Measurements from ENCODE around the gene GALNT12. TPM values are rescaled to one million over a fixed set of nuclear protein-coding genes. Genes with fewer than 3 reads are reported as not detected.

Gene GALNT12
- total RNA-seq, 1 experiment from 2014 or later: 31.2 TPM

- Histone ChIP-seq H2AFZ (ENCODE audit: low read depth, low read length, poor library complexity, severe bottlenecking) (no peak overlapping the region), H3K9me3 (ENCODE audit: control insufficient read depth in 1 of 2, insufficient read depth in 1 of 2, low read depth in 1 of 2, low read length in 2 of 2) (no peaks in the 10 kb centered on the region), H3K9me2 (ENCODE audit: insufficient read depth) (no peaks in the 10 kb centered on the region), H3K4me3 (replicated peaks in 1 of 2; ENCODE audit: low read depth in 1 of 2, low read length in 2 of 2) (no peak overlapping the region), H3K36me3 (ENCODE audit: control insufficient read depth in 1 of 2, insufficient read depth in 2 of 2, low read length in 2 of 2) (peaks cover 3% of the 10 kb centered on the region in 2 experiments; a peak in 3 of 4 replicates), H3K4me1 (ENCODE audit: control insufficient read depth in 1 of 2, insufficient read depth in 2 of 2, low read length in 2 of 2) (no peaks in the 10 kb centered on the region), H3K4me2 (ENCODE audit: low read length) (no peak overlapping the region), H3K9ac (ENCODE audit: low read length) (no peak overlapping the region), H3K27ac (ENCODE audit: low read depth, low read length) (no peak overlapping the region), H3K27me3 (ENCODE audit: insufficient read depth, low read length) (no peaks in the 10 kb centered on the region), H3K79me2 (ENCODE audit: insufficient read depth, low read length) (no peaks in the 10 kb centered on the region), H4K20me1 (ENCODE audit: insufficient read depth) (no peaks in the 10 kb centered on the region)
- TF ChIP-seq ATF3 (IDR thresholded peaks at IDR 0.05) (no peak), EGR1 (IDR thresholded peaks at IDR 0.05; ENCODE audit: low read depth) (no peak), YY1 (IDR thresholded peaks at IDR 0.05; ENCODE audit: extremely low read depth, insufficient replicate concordance, low read depth, low read length) (no peak), REST (IDR thresholded peaks at IDR 0.05; ENCODE audit: low read depth) (no peak), MAX (IDR thresholded peaks at IDR 0.05) (no peak), RAD21 (IDR thresholded peaks at IDR 0.05; ENCODE audit: low read depth) (no peak), ELF1 (IDR thresholded peaks at IDR 0.05; ENCODE audit: borderline replicate concordance, low read depth) (no peak), POLR2AphosphoS5 (IDR thresholded peaks at IDR 0.05; ENCODE audit: low read depth, low read length) (no peak), FOSL1 (IDR thresholded peaks at IDR 0.05; ENCODE audit: low read depth) (no peak), SP1 (IDR thresholded peaks at IDR 0.05; ENCODE audit: low read depth) (no peak), SRF (IDR thresholded peaks at IDR 0.05; ENCODE audit: low read depth) (no peak), ZBTB33 (IDR thresholded peaks at IDR 0.05; ENCODE audit: extremely low read depth, insufficient replicate concordance, low read length) (no peak), CBX3 (IDR thresholded peaks at IDR 0.05; ENCODE audit: low read depth) (no peak), CEBPB (IDR thresholded peaks at IDR 0.05; ENCODE audit: low read depth) (no peak), POLR2A (IDR thresholded peaks at IDR 0.05; ENCODE audit: borderline replicate concordance, extremely low read depth, insufficient read depth, insufficient read length) (no peak), ZNF274 (IDR thresholded peaks at IDR 0.05; ENCODE audit: low read depth, low read length) (no peak), TCF7L2 (IDR thresholded peaks at IDR 0.05; ENCODE audit: borderline replicate concordance, extremely low read depth, insufficient read depth, insufficient read length) (no peak), EZH2phosphoT487 (IDR thresholded peaks at IDR 0.05; ENCODE audit: borderline replicate concordance) (no peak)
- TF ChIP-seq, protein P1, sequence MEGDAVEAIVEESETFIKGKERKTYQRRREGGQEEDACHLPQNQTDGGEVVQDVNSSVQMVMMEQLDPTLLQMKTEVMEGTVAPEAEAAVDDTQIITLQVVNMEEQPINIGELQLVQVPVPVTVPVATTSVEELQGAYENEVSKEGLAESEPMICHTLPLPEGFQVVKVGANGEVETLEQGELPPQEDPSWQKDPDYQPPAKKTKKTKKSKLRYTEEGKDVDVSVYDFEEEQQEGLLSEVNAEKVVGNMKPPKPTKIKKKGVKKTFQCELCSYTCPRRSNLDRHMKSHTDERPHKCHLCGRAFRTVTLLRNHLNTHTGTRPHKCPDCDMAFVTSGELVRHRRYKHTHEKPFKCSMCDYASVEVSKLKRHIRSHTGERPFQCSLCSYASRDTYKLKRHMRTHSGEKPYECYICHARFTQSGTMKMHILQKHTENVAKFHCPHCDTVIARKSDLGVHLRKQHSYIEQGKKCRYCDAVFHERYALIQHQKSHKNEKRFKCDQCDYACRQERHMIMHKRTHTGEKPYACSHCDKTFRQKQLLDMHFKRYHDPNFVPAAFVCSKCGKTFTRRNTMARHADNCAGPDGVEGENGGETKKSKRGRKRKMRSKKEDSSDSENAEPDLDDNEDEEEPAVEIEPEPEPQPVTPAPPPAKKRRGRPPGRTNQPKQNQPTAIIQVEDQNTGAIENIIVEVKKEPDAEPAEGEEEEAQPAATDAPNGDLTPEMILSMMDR (IDR thresholded peaks at IDR 0.05 in 2 of 3, conservative IDR thresholded peaks at IDR 0.05 in 1 of 3; ENCODE audit: borderline replicate concordance in 1 of 3, insufficient read depth in 1 of 3, low read depth in 2 of 3, low read length in 2 of 3): no peak
- CTCF ChIA-PET: interaction anchor here (0.5 kb wide), 1 partner anchor 13 kb away, joined by 3 read pairs; no protein-coding TSS in a partner anchor
- DNase-seq (ENCODE audit: low read depth, low spot score) (no peak), ATAC-seq (no peak)
- POLR2A ChIA-PET: interaction anchor here (0.7 kb wide), 1 partner anchor 42 kb away, joined by 3 read pairs; no protein-coding TSS in a partner anchor
- intact Hi-C loops (cut with micrococcal nuclease): no loop called here
- RAD21 ChIA-PET (ENCODE audit: low non-redundant PET in 1 of 2, low total read pairs in 2 of 2, uncharacterized antibody in 2 of 2, unreplicated experiment in 2 of 2): interaction anchor here in 1 of 2 experiments (0.7 kb wide), 1 partner anchor 141 kb away, joined by 10 read pairs; no protein-coding TSS in a partner anchor
- BruUV-seq (replicated peaks): no TSS peak
Observed at GRCh38 chr9:98825414-98825813, 17.9 kb downstream of the GALNT12 start.
